SU-DHL-6 (cell line): ENCODE results near the gene ZBTB47.

Experiments used
- H2AFZ ChIP-seq: fragments of 200-600 bp; sonication (generic); 2 replicates; pipeline ENCODE4 v1.6.1; 2014; ENCODE audit warnings: low read depth, mild to moderate bottlenecking, moderate library complexity, mixed read lengths, antibody characterized with exemption, low read length; ENCODE audit not compliant: severe bottlenecking
- H3F3A ChIP-seq: fragments of 200-600 bp; shearing (Covaris generic); 2 replicates; pipeline ENCODE4 v1.6.0; 2016; ENCODE audit warnings: antibody characterized with exemption, mild to moderate bottlenecking; ENCODE audit not compliant: insufficient read depth
- H3K27ac ChIP-seq: fragments of 200-600 bp; sonication (generic); 2 replicates; pipeline ENCODE4 v1.5.1; 2016; ENCODE audit warnings: low read depth, mild to moderate bottlenecking, low read length, moderate library complexity, mixed read lengths
- H3K27me3 ChIP-seq: fragments of 200-600 bp; sonication (generic), shearing (Covaris generic); 2 replicates; pipeline ENCODE4 v1.6.0; 2014; ENCODE audit warnings: mild to moderate bottlenecking, low read length
- H3K36me3 ChIP-seq: fragments of 200-600 bp; sonication (generic); 2 replicates; pipeline ENCODE4 v1.6.1; 2014; ENCODE audit warnings: mild to moderate bottlenecking, low read length, mixed read lengths
- H3K4me2 ChIP-seq: fragments of 300-600, 200-600 bp; shearing (Covaris generic), sonication (generic); 2 replicates; pipeline ENCODE4 v1.6.0; 2014; ENCODE audit warnings: low read length, low read depth, mild to moderate bottlenecking; ENCODE audit not compliant: poor library complexity, severe bottlenecking
- H3K4me3 ChIP-seq: fragments of 200-600 bp; sonication (generic); 2 replicates; pipeline ENCODE4 v1.5.1; 2014; ENCODE audit warnings: antibody characterized with exemption, low read length, mild to moderate bottlenecking, mixed read lengths; ENCODE audit not compliant: insufficient read depth, poor library complexity, severe bottlenecking
- H3K79me2 ChIP-seq: fragments of 200-600 bp; sonication (generic); 2 replicates; pipeline ENCODE4 v1.6.1; 2014; ENCODE audit warnings: mild to moderate bottlenecking, low read length, moderate library complexity; ENCODE audit not compliant: insufficient read depth
- H3K9ac ChIP-seq: fragments of 200-600 bp; sonication (generic); 2 replicates; pipeline ENCODE4 v1.7.0; 2014; ENCODE audit warnings: mild to moderate bottlenecking, low read length
- H3K9me2 ChIP-seq: fragments of 200-600 bp; sonication (generic); replicated peaks from 2 replicates; pipeline ENCODE4 v1.6.1; 2014; ENCODE audit warnings: low read length; ENCODE audit not compliant: insufficient read depth
- H3K9me3 ChIP-seq: fragments of 200-600 bp; sonication (generic); 2 replicates; pipeline ENCODE4 v1.6.1; 2014; ENCODE audit warnings: low read length, mixed read lengths; ENCODE audit not compliant: insufficient read depth
- H4K20me1 ChIP-seq: fragments of 200-600 bp; sonication (generic); 2 replicates; pipeline ENCODE4 v1.6.1; 2014; ENCODE audit warnings: low read depth, mild to moderate bottlenecking, antibody characterized with exemption, low read length, moderate library complexity, mixed read lengths
- EZH2phosphoT487 ChIP-seq: fragments of 200-600 bp; sonication (generic), shearing (Covaris generic); conservative IDR thresholded peaks from 2 replicates; pipeline ENCODE4 v1.6.1; 2018; ENCODE audit warnings: mild to moderate bottlenecking, antibody characterized with exemption, low read length, moderate library complexity, mixed read lengths
- TF ChIP-seq, protein P1 (sequence below): fragments of 200-600 bp; sonication (generic); IDR thresholded peaks from one replicate; pipeline ENCODE4 v1.5.1; 2017; ENCODE audit warnings: antibody characterized with exemption, mild to moderate bottlenecking, low read length, moderate library complexity; ENCODE audit not compliant: insufficient read depth, poor library complexity, severe bottlenecking

Gene ZBTB47

DNA sequence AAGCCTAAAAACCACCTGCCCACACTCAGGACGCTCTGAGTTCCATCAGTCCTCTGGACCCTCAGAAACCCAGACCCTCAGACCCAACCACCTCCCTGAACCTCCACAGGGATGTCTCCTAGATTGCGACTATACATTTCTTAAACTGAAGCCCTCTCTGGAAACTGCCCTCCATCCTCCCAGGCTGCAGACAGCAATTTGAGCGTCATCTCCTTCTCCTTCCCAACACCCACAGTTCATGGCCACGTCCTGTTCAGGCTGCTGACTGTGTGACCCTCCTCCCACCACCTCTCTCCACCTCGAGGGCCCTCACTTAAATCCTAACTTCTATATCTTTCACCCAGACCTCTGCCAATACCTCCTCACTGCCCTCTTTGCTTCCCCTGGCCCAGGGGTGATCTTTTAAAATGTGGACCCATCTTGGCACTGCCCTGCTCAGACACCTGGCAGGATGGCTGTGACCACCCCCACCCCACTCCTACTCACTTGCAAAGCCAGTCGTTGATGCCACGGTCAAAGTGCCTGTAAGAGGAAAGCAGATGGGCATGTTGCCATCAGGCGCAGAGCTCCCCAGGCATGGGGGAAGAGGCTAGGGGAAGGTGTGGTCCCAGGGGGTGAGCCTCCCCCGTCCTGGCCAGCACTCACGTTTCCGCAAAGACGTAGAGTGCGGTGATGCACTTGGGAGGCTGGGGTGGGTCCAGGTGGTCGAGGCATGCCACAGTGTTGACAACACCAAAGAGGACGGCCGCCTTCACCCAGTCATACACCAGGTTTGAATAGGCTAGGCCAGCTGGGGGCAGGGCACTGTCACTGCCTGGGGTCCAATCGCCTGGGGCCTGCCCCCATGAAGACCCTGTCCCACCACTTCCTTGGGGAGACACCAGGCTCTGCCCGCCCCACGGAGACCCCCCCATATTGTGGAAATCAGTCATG lies 43.1 kb downstream of the ZBTB47 start:
- Histone ChIP-seq H3K36me3 (no peaks in the 10 kb centered on the region), H3F3A (no peaks in the 10 kb centered on the region), H3K4me3 (no peak overlapping the region), H3K27me3 (no peaks in the 10 kb centered on the region), H3K9me3 (no peaks in the 10 kb centered on the region), H3K9me2 (no peaks in the 10 kb centered on the region), H3K4me2 (no peak overlapping the region), H3K27ac (no peak overlapping the region), H3K79me2 (no peaks in the 10 kb centered on the region), H3K9ac (no peak overlapping the region), H4K20me1 (no peaks in the 10 kb centered on the region), H2AFZ (no peak overlapping the region)
- TF ChIP-seq, protein P1, sequence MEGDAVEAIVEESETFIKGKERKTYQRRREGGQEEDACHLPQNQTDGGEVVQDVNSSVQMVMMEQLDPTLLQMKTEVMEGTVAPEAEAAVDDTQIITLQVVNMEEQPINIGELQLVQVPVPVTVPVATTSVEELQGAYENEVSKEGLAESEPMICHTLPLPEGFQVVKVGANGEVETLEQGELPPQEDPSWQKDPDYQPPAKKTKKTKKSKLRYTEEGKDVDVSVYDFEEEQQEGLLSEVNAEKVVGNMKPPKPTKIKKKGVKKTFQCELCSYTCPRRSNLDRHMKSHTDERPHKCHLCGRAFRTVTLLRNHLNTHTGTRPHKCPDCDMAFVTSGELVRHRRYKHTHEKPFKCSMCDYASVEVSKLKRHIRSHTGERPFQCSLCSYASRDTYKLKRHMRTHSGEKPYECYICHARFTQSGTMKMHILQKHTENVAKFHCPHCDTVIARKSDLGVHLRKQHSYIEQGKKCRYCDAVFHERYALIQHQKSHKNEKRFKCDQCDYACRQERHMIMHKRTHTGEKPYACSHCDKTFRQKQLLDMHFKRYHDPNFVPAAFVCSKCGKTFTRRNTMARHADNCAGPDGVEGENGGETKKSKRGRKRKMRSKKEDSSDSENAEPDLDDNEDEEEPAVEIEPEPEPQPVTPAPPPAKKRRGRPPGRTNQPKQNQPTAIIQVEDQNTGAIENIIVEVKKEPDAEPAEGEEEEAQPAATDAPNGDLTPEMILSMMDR = no peak
- no peak for TF ChIP-seq EZH2phosphoT487

DNA sequence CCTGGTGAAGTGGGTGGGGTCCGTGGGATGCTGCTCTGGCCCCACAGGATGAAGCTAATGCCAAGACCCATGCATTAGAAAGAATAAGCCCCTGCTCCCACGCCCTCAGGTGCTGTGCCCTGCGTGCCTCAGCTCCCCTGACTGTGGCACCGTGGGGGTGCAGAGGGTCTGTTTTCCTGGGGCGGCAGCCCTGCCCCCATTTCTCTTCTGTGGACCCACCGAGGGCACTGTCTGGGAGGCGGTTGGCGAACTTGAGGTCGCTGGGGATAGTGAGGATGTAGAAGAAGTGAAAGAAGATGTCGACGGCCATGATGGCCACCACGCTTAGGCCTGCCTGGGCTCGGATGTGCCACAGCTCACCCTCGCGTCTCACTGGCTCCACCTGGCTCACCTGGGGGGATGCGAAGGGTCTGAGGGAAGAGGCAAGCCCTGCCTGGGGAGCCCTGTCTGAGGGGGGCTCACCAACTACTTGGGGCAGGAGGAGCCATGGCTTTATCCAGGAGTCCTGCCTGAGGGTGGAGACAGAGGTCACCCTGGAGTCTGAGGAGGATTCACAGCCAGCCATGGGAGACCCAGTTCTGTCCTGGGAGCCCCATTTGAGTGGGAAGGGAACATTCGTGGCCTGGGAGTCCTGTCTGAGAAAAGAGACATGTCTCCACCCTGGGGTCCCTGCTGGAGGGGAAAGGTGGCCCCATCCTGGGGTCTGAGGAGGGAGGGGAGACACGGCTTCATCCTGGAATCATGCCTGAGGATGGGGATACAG lies 44.0 kb downstream of the ZBTB47 start:
- Histone ChIP-seq H3K9ac (no peak overlapping the region), H3F3A (no peaks in the 10 kb centered on the region), H3K9me3 (no peaks in the 10 kb centered on the region), H3K4me2 (no peak overlapping the region), H3K36me3 (no peaks in the 10 kb centered on the region), H3K27me3 (no peaks in the 10 kb centered on the region), H3K79me2 (no peaks in the 10 kb centered on the region), H2AFZ (no peak overlapping the region), H3K4me3 (no peak overlapping the region), H4K20me1 (no peaks in the 10 kb centered on the region), H3K9me2 (no peaks in the 10 kb centered on the region), H3K27ac (no peak overlapping the region)
- TF ChIP-seq, protein P1 = no peak
- no peak for TF ChIP-seq EZH2phosphoT487

DNA sequence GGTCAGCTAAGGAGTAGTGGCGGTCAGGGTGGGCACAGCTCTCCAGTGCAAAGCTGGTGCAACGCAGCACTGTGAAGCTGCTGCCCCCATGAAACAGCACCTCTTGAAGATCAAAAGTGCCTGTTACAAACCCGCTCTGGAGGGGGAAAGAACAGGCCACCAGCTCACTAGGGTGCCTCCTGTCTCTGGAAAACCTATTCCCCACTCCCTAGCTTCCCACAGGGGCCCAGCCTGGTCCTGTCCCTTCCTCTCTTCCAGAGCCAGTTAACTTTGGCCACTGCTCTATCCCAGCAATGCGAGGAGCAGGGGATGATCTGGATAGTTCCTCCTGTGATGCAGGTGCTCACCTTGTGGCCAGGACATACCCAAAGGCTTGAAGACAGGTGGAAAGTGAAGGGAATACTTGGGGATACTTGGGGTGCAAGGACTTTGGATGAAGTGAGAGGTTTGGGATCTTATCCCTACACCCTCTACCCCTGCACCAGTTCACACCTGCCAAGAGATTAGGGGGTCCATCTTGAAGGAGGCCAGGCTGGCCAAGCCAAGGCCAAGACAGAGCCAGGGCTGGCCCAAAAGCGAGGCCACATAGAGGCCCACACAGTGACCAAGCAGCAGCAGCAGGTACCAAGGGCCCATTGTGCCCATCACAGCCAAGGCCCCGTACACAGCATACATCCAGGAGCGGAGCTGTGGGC lies 44.9 kb downstream of the ZBTB47 start:
- no peaks in the 10 kb centered on the region for H3K27me3 ChIP-seq
- H3K4me3 ChIP-seq = no peak overlapping the region
- no peak overlapping the region for H2AFZ ChIP-seq
- no peak overlapping the region for H3K27ac ChIP-seq
- no peak overlapping the region for H3K9ac ChIP-seq
- TF ChIP-seq, protein P1 = no peak
- TF ChIP-seq EZH2phosphoT487 = no peak
- H3K9me3 ChIP-seq = no peaks in the 10 kb centered on the region
- H3K36me3 ChIP-seq = no peaks in the 10 kb centered on the region
- no peaks in the 10 kb centered on the region for H3K79me2 ChIP-seq
- no peaks in the 10 kb centered on the region for H4K20me1 ChIP-seq
- H3F3A ChIP-seq = no peaks in the 10 kb centered on the region
- H3K4me2 ChIP-seq = no peak overlapping the region
- no peaks in the 10 kb centered on the region for H3K9me2 ChIP-seq
